ENCODE results near the gene IFT20.

DNA sequence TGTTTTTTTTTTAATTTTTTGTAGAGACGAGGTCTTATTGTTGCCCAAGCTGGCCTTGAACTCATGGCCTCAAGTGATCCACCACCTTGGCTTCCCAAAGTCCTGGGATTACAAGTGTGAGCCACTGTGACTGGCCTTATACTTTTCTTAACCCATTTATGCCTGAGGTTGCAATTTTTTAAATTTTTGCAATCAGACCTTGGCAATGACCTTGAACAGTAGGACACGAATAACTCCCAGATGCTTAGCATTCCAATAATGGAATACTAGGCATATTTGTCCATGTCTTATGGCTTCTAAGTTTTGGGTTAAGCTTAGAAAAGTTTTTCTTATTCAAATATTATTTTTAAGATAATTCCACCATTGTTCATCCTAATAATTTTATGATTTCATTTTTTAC, 44.6 kb downstream of the IFT20 start:
- TF ChIP-seq POLR2AphosphoS5 (IDR thresholded peaks at IDR 0.05; ENCODE audit: low read depth, low read length), result no peak
- TF ChIP-seq, protein P1, sequence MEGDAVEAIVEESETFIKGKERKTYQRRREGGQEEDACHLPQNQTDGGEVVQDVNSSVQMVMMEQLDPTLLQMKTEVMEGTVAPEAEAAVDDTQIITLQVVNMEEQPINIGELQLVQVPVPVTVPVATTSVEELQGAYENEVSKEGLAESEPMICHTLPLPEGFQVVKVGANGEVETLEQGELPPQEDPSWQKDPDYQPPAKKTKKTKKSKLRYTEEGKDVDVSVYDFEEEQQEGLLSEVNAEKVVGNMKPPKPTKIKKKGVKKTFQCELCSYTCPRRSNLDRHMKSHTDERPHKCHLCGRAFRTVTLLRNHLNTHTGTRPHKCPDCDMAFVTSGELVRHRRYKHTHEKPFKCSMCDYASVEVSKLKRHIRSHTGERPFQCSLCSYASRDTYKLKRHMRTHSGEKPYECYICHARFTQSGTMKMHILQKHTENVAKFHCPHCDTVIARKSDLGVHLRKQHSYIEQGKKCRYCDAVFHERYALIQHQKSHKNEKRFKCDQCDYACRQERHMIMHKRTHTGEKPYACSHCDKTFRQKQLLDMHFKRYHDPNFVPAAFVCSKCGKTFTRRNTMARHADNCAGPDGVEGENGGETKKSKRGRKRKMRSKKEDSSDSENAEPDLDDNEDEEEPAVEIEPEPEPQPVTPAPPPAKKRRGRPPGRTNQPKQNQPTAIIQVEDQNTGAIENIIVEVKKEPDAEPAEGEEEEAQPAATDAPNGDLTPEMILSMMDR (IDR thresholded peaks at IDR 0.05), result no peak
- TF ChIP-seq, protein P2, sequence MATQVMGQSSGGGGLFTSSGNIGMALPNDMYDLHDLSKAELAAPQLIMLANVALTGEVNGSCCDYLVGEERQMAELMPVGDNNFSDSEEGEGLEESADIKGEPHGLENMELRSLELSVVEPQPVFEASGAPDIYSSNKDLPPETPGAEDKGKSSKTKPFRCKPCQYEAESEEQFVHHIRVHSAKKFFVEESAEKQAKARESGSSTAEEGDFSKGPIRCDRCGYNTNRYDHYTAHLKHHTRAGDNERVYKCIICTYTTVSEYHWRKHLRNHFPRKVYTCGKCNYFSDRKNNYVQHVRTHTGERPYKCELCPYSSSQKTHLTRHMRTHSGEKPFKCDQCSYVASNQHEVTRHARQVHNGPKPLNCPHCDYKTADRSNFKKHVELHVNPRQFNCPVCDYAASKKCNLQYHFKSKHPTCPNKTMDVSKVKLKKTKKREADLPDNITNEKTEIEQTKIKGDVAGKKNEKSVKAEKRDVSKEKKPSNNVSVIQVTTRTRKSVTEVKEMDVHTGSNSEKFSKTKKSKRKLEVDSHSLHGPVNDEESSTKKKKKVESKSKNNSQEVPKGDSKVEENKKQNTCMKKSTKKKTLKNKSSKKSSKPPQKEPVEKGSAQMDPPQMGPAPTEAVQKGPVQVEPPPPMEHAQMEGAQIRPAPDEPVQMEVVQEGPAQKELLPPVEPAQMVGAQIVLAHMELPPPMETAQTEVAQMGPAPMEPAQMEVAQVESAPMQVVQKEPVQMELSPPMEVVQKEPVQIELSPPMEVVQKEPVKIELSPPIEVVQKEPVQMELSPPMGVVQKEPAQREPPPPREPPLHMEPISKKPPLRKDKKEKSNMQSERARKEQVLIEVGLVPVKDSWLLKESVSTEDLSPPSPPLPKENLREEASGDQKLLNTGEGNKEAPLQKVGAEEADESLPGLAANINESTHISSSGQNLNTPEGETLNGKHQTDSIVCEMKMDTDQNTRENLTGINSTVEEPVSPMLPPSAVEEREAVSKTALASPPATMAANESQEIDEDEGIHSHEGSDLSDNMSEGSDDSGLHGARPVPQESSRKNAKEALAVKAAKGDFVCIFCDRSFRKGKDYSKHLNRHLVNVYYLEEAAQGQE (IDR thresholded peaks at IDR 0.05; ENCODE audit: insufficient read depth in 1 of 2, low read depth in 2 of 2, low read length in 1 of 2), result no peak
